Gastrocnemius medialis (tissue), 4 donors: ENCODE measurements around the gene ADAM12.

Experiments used
- CTCF ChIP-seq, 5 experiments: fragments of 450-650 bp in 3 of 5; fragments of 200-600 bp in 2 of 5; sonication (generic) in 2 of 5; IDR thresholded peaks in 4 of 5; conservative IDR thresholded peaks in 1 of 5; 1 replicate in 4 of 5; 2 replicates in 1 of 5; pipeline ENCODE4 v1.5.1; 2016 to 2019; ENCODE audit warnings: antibody characterized with exemption in 5 of 5, mild to moderate bottlenecking in 3 of 5, moderate library complexity in 3 of 5
- POLR2A ChIP-seq, 2 donors: fragments of 450-650 bp; IDR thresholded peaks; one replicate each; pipeline ENCODE4 v1.6.1; 2017; ENCODE audit warnings: antibody characterized with exemption in 2 of 2, mild to moderate bottlenecking in 2 of 2, moderate library complexity in 2 of 2

DNA sequence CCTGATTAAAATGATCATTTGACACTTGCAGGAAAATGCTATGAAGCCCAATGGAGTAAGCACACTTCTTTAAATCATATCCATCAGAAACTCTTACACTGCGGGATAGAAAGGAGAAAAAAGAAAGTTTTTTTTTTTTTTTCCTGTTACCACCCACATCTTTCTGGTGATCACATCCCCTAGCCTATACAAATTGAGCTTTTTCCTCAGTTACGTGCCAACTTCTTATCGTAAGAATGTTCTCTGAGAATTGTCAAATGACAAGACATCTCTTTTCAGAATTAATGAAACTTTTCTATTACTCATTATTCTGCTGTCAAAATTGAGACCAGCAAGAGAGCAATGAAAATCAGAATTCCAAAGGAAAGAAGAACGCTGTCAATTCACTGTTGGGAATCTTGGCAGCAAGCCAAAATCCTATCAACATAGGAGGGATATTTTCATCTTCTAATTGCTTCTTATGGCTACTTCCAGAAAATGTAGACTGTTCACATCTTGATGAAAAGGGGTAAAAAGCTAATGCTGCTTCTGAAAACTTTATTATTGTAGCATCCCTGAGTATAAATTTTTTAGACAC is 179.5 kb downstream of the ADAM12 start:
- TF ChIP-seq POLR2A (IDR thresholded peaks at IDR 0.05) (no peak), CTCF (IDR thresholded peaks at IDR 0.05 in 4 of 5, conservative IDR thresholded peaks at IDR 0.05 in 1 of 5) (no peak)
